H1 (cell line): Measurements from ENCODE around the gene NUBP2. TPM values are rescaled to one million over a fixed set of nuclear protein-coding genes. Genes with fewer than 3 reads are reported as not detected.

Experiments
- CTCF ChIA-PET: fragments of 300-600 bp; sonication (Branson Sonifier 250); formaldehyde crosslinking; loops from one replicate; lab custom pipeline; 2021; ENCODE audit not compliant: partially characterized antibody; lab: Charles Lee
- POLR2A ChIA-PET: fragments of 300-600 bp; sonication (Branson Sonifier 250); formaldehyde crosslinking; loops from one replicate; lab custom pipeline; 2021; ENCODE audit warnings: inconsistent platforms; ENCODE audit not compliant: partially characterized antibody; lab: Charles Lee
- DNase-seq, 2 experiments: peaks; one replicate each; pipeline versions ENCODE4 v3.0.0 to v3.0.0-alpha.2; 2010 to 2022; ENCODE audit warnings: low spot score in 2 of 2, low read depth in 1 of 2, mixed read lengths in 1 of 2
- FAIRE-seq: peaks from 2 replicates; lab custom pipeline; 2011; peaks lifted over from hg19 to GRCh38; lab: Jason Lieb, UNC
- H2AFZ ChIP-seq: 2 replicates; pipeline ENCODE4 v1.8.1; 2012; ENCODE audit warnings: low read length, inconsistent platforms
- H2AK5ac ChIP-seq: 2 replicates; pipeline ENCODE4 v1.6.1; 2013; ENCODE audit warnings: low read depth, low read length
- H2BK120ac ChIP-seq: replicated peaks from 2 replicates; pipeline ENCODE3; 2013; ENCODE audit warnings: low read depth, low read length, inconsistent platforms
- H2BK12ac ChIP-seq: 2 replicates; pipeline ENCODE4 v1.6.1; 2013; ENCODE audit warnings: low read depth, low read length
- H2BK15ac ChIP-seq: 2 replicates; pipeline ENCODE4 v1.6.1; 2013; ENCODE audit warnings: low read length
- H2BK20ac ChIP-seq: 2 replicates; pipeline ENCODE4 v1.6.1; 2013; ENCODE audit warnings: low read length
- H2BK5ac ChIP-seq: 2 replicates; pipeline ENCODE4 v1.6.1; 2013; ENCODE audit warnings: low read depth, low read length
- H3K14ac ChIP-seq: 2 replicates; pipeline ENCODE4 v1.6.1; 2013; ENCODE audit warnings: inconsistent platforms; ENCODE audit not compliant: insufficient read length
- H3K18ac ChIP-seq: 2 replicates; pipeline ENCODE4 v1.6.1; 2013; ENCODE audit warnings: low read length; ENCODE audit errors: extremely low read depth
- H3K23ac ChIP-seq: 2 replicates; pipeline ENCODE4 v1.6.1; 2013; ENCODE audit warnings: inconsistent platforms; ENCODE audit not compliant: insufficient read length
- H3K23me2 ChIP-seq: 2 replicates; pipeline ENCODE4 v1.6.1; 2013; ENCODE audit warnings: low read depth, low read length
- H3K27ac ChIP-seq: 2 replicates; pipeline ENCODE4 v1.6.1; 2011; ENCODE audit warnings: low read depth, low read length, inconsistent platforms
- H3K27me3 ChIP-seq, 4 experiments: replicated peaks in 1 of 4; 1 replicate in 1 of 4; 2 replicates in 3 of 4; pipeline versions ENCODE4 v1.6.1 to v1.8.1; 2011 to 2013; ENCODE audit warnings: low read length in 3 of 4, mild to moderate bottlenecking in 3 of 4, inconsistent platforms in 2 of 4, mixed read lengths in 2 of 4, moderate library complexity in 1 of 4; ENCODE audit not compliant: control insufficient read depth in 3 of 4, insufficient read depth in 3 of 4; ENCODE audit errors: extremely low read depth in 1 of 4
- H3K36me3 ChIP-seq, 4 experiments: 2 replicates each; pipeline versions ENCODE4 v1.6.1 to v1.8.1; 2011 to 2013; ENCODE audit warnings: mild to moderate bottlenecking in 4 of 4, low read length in 3 of 4, moderate library complexity in 2 of 4, control low read depth in 1 of 4, inconsistent platforms in 1 of 4; ENCODE audit not compliant: insufficient read depth in 4 of 4, control insufficient read depth in 2 of 4
- H3K4ac ChIP-seq: replicated peaks from 2 replicates; pipeline ENCODE3; 2013; ENCODE audit warnings: low read length, low read depth, mixed read lengths, inconsistent platforms; ENCODE audit not compliant: insufficient read length
- H3K4me1 ChIP-seq, 4 experiments: replicated peaks in 1 of 4; 1 replicate in 1 of 4; 2 replicates in 3 of 4; pipeline versions ENCODE4 v1.6.1 to v1.8.1; 2011 to 2013; ENCODE audit warnings: low read length in 3 of 4, inconsistent platforms in 2 of 4, mixed read lengths in 1 of 4; ENCODE audit not compliant: insufficient read depth in 4 of 4, control insufficient read depth in 3 of 4
- H3K4me2 ChIP-seq, 2 experiments: 2 replicates each; pipeline versions ENCODE4 v1.6.1 to v1.8.1; 2011 to 2013; ENCODE audit warnings: low read depth in 2 of 2, low read length in 2 of 2, control low read depth in 1 of 2, inconsistent platforms in 1 of 2, mild to moderate bottlenecking in 1 of 2; ENCODE audit not compliant: insufficient read depth in 1 of 2
- H3K4me3 ChIP-seq, 4 experiments: fragments of 200-600, 300-600 bp in 1 of 4; sonication (generic), shearing (Covaris generic), sonication (Bioruptor Twin) in 1 of 4; 2 replicates each; pipeline versions ENCODE4 v1.5.1 to v1.8.1; 2011 to 2016; ENCODE audit warnings: low read length in 4 of 4, low read depth in 3 of 4, control low read depth in 2 of 4, inconsistent platforms in 2 of 4, mild to moderate bottlenecking in 2 of 4, mixed read lengths in 1 of 4, moderate library complexity in 1 of 4; ENCODE audit not compliant: insufficient read depth in 2 of 4; ENCODE audit errors: extremely low read depth in 1 of 4
- H3K56ac ChIP-seq: replicated peaks from 2 replicates; pipeline ENCODE3; 2013; ENCODE audit warnings: low read depth, mild to moderate bottlenecking, mixed read lengths, low read length, inconsistent platforms; ENCODE audit not compliant: insufficient read length
- H3K79me1 ChIP-seq: 2 replicates; pipeline ENCODE4 v1.6.1; 2013; ENCODE audit warnings: low read depth, low read length, control low read depth
- H3K79me2 ChIP-seq, 2 experiments: 2 replicates each; pipeline versions ENCODE4 v1.6.1 to v1.8.1; 2012 to 2013; ENCODE audit warnings: low read length in 2 of 2, mild to moderate bottlenecking in 2 of 2, inconsistent platforms in 1 of 2; ENCODE audit not compliant: insufficient read depth in 2 of 2, control insufficient read depth in 1 of 2
- H3K9ac ChIP-seq, 4 experiments: replicated peaks in 1 of 4; 1 replicate in 1 of 4; 2 replicates in 3 of 4; pipeline versions ENCODE4 v1.6.1 to v1.8.1; 2011 to 2013; ENCODE audit warnings: low read depth in 3 of 4, low read length in 3 of 4, control low read depth in 2 of 4, mild to moderate bottlenecking in 2 of 4, moderate library complexity in 2 of 4, inconsistent platforms in 1 of 4; ENCODE audit errors: extremely low read depth in 1 of 4
- H3K9me3 ChIP-seq, 2 experiments: 2 replicates each; pipeline versions ENCODE4 v1.6.1 to v1.8.1; 2012 to 2013; ENCODE audit warnings: mild to moderate bottlenecking in 2 of 2, moderate library complexity in 2 of 2, control low read depth in 1 of 2, inconsistent platforms in 1 of 2, low read depth in 1 of 2, low read length in 1 of 2, mixed read lengths in 1 of 2; ENCODE audit not compliant: insufficient read depth in 2 of 2
- H4K20me1 ChIP-seq, 2 experiments: replicated peaks in 1 of 2; 2 replicates each; pipeline versions ENCODE3 to v1.8.1; 2011 to 2013; ENCODE audit warnings: inconsistent platforms in 2 of 2, low read length in 2 of 2, mild to moderate bottlenecking in 1 of 2; ENCODE audit not compliant: insufficient read depth in 2 of 2, control insufficient read depth in 1 of 2
- H4K5ac ChIP-seq: 2 replicates; pipeline ENCODE4 v1.6.1; 2013; ENCODE audit warnings: low read length, low read depth, mixed read lengths, inconsistent platforms; ENCODE audit not compliant: insufficient read length
- H4K8ac ChIP-seq: 2 replicates; pipeline ENCODE4 v1.8.0; 2013; ENCODE audit warnings: mild to moderate bottlenecking, moderate library complexity, low read length, inconsistent platforms; ENCODE audit not compliant: insufficient read depth; ENCODE audit errors: extremely low read depth
- H4K91ac ChIP-seq: replicated peaks from 2 replicates; pipeline ENCODE3; 2013; ENCODE audit warnings: low read length, mixed read lengths, inconsistent platforms; ENCODE audit not compliant: insufficient read length
- NANOG ChIP-seq: IDR thresholded peaks from 2 replicates; pipeline ENCODE4 v1.6.1; 2011; ENCODE audit warnings: low read length, low read depth, mild to moderate bottlenecking, inconsistent platforms; ENCODE audit not compliant: insufficient read depth, poor library complexity, severe bottlenecking
- POLR2A ChIP-seq, 2 experiments: IDR thresholded peaks; 1 replicate in 1 of 2; 2 replicates in 1 of 2; pipeline ENCODE4 v1.6.1; 2011; ENCODE audit warnings: low read depth in 2 of 2, low read length in 2 of 2, mild to moderate bottlenecking in 2 of 2; ENCODE audit errors: control extremely low read depth in 1 of 2
- POLR2AphosphoS5 ChIP-seq: IDR thresholded peaks from 2 replicates; pipeline ENCODE4 v1.6.1; 2011; ENCODE audit warnings: low read depth, low read length
- WGBS, 2 experiments: shearing (Covaris generic) in 1 of 2; methylation state at CpG; one replicate each; pipeline versions ENCODE4 v1.1.6 to v1.1.7; 2013 to 2015; ENCODE audit warnings: low lambda C conversion rate in 2 of 2, mixed read lengths in 2 of 2, inconsistent platforms in 1 of 2, low coverage in 1 of 2, missing lambda C conversion rate in 1 of 2; ENCODE audit not compliant: insufficient replicate concordance in 2 of 2, insufficient coverage in 1 of 2, insufficient read length in 1 of 2; ENCODE audit errors: extremely low coverage in 1 of 2, missing lambda C conversion rate in 1 of 2; 5-methylcytosine and 5-hydroxymethylcytosine counted together
- polyA plus RNA-seq, 7 experiments: library from polyadenylated mRNA; depleted of rRNA in 3 of 7; stranded (reverse) in 5 of 7; unstranded in 2 of 7; fragments of >200 nt in 5 of 7; fragments of 200-250 nt in 2 of 7; gene quantifications; 1 replicate in 5 of 7; 2 replicates in 1 of 7; 4 replicates in 1 of 7; pipeline versions ENCODE4 v1.2.1 to v1.2.3, GENCODE V29; 2011 to 2013; ENCODE audit warnings: missing spikeins in 2 of 7, mixed read lengths in 2 of 7
- total RNA-seq: library from RNA; stranded (reverse); fragmentation: NEBNext Ultra II Directional; extraction: Animal tissue kit (Norgen Biotek cat#: 25700); gene quantifications from 2 replicates; pipeline ENCODE4 v1.2.1, GENCODE V29; 2021

Gene NUBP2
- total and polyA plus RNA-seq, 2 of the 8 experiments (the other 6 are each of a cell fraction or from before 2014, with no cell fraction given) = 70.3 to 96.9 TPM

- no peak overlapping the region for H2BK5ac ChIP-seq
- FAIRE-seq (no peak), DNase-seq (no peak)
- H4K20me1 ChIP-seq = peaks cover 0 to 33% of the 10 kb centered on the region in 2 experiments
- H3K36me3 ChIP-seq = peaks cover 0 to 23% (median 9%) of the 10 kb centered on the region in 4 experiments; a peak in 5 of 8 replicates
- no peak overlapping the region for H4K91ac ChIP-seq
- no peak overlapping the region for H3K27ac ChIP-seq
- no peaks in the 10 kb centered on the region for H3K27me3 ChIP-seq
- no peak overlapping the region for H3K23ac ChIP-seq
- H3K4me1 ChIP-seq = peaks cover 0 to 10% (median 5%) of the 10 kb centered on the region in 4 experiments; a peak in 5 of 7 replicates
- H2AK5ac ChIP-seq = no peak overlapping the region
- peaks cover 9% of the 10 kb centered on the region for H3K79me1 ChIP-seq
- WGBS, 2 experiments = 85% methylated on average over 29 of the region's 36 CpGs; no CpG with 5 or more reads in 1 of the 2 experiments
- peaks cover 0 to 8% of the 10 kb centered on the region in 2 experiments; a peak in 1 of 4 replicates for H3K79me2 ChIP-seq
- H4K5ac ChIP-seq = no peak overlapping the region
- no peak overlapping the region for H2BK15ac ChIP-seq
- H3K4ac ChIP-seq = no peak overlapping the region
- no peaks in the 10 kb centered on the region for H3K9me3 ChIP-seq
- H3K23me2 ChIP-seq = peaks cover 4% of the 10 kb centered on the region
- H4K8ac ChIP-seq = no peak overlapping the region; the same call in 1 of the 2 replicates
- H2BK20ac ChIP-seq = no peak overlapping the region
- H3K4me2 ChIP-seq = no peak overlapping the region
- no peak overlapping the region for H3K9ac ChIP-seq
- no peak overlapping the region for H3K14ac ChIP-seq
- H2BK120ac ChIP-seq = no peak overlapping the region
- ChIA-PET CTCF (interaction anchor here (0.6 to 0.9 kb wide), 4 partner anchors 13 to 413 kb away, joined by 3 read pairs; no protein-coding TSS in a partner anchor), POLR2A (interaction anchor here (1.0 to 12.0 kb wide), 6 partner anchors 9 to 378 kb away, joined by 3 to 246 read pairs (median 4); partner anchors contain the start of genes EME2, GFER, IGFALS and MRPS34)
- TF ChIP-seq POLR2AphosphoS5 (peak; percentile 4; the same call in 1 of the 2 replicates), NANOG (no peak), POLR2A (IDR thresholded peaks at IDR 0.05; ENCODE audit: control extremely low read depth in 1 of 2, low read depth in 2 of 2, low read length in 2 of 2) (peak in 1 of 2 experiments; percentile 43; a peak in 1 of 3 replicates)
- no peak overlapping the region for H3K18ac ChIP-seq
- no peak overlapping the region for H3K56ac ChIP-seq
- no peak overlapping the region for H2BK12ac ChIP-seq
- no peak overlapping the region for H3K4me3 ChIP-seq
- H2AFZ ChIP-seq = no peak overlapping the region
These were observed 5.2 kb upstream of the NUBP2 start for GRCh38 chr16:1777375-1778199.
